PC-3 (cell line): ENCODE results near the gene MALL. TPM values are rescaled to one million over a fixed set of nuclear protein-coding genes. Genes with fewer than 3 reads are reported as not detected.

Experiments
- ATAC-seq: fragments of 200-7000 bp; cut with Tn5 transposase; 2 replicates; pipeline ENCODE4 v1.9.1; 2020; ENCODE audit warnings: mild to moderate bottlenecking, moderate library complexity
- BruUV-seq: library from RNA; stranded (reverse); fragments of 400-500 nt; replicated peaks from 2 replicates; lab custom pipeline; 2021; lab: Mats Ljungman, UMichigan
- CTCF ChIA-PET: fragments of 300-600 bp; sonication (Branson Sonifier 250); formaldehyde crosslinking; loops from one replicate; lab custom pipeline; 2022; ENCODE audit warnings: antibody characterized with exemption; lab: Charles Lee
- POLR2A ChIA-PET: fragments of 300-600 bp; sonication (Branson Sonifier 250); formaldehyde crosslinking; loops from one replicate; lab custom pipeline; 2022; ENCODE audit warnings: antibody characterized with exemption; ENCODE audit not compliant: unreplicated experiment; lab: Charles Lee
- DNase-seq: peaks from one replicate; pipeline ENCODE4 v3.0.0-alpha.2; 2015
- H2AFZ ChIP-seq: fragments of 300-600 bp; sonication (generic); 2 replicates; pipeline ENCODE4 v1.6.0; 2016; ENCODE audit warnings: antibody characterized with exemption, low read length
- H3F3A ChIP-seq: fragments of 300-600 bp; sonication (generic); one replicate; pipeline ENCODE4 v1.6.0; 2017; ENCODE audit warnings: antibody characterized with exemption, low read length, control low read depth, mild to moderate bottlenecking; ENCODE audit not compliant: unreplicated experiment
- H3K27ac ChIP-seq: fragments of 300-600 bp; sonication (generic); 2 replicates; pipeline ENCODE4 v1.5.1; 2016; ENCODE audit warnings: mild to moderate bottlenecking, low read length
- H3K27me3 ChIP-seq: fragments of 300-600 bp; sonication (generic); 2 replicates; pipeline ENCODE4 v1.6.1; 2016; ENCODE audit warnings: low read length, mixed read lengths
- H3K36me3 ChIP-seq: fragments of 300-600 bp; sonication (generic); 2 replicates; pipeline ENCODE4 v1.6.1; 2016; ENCODE audit warnings: low read depth, mixed run types, low read length, mixed read lengths
- H3K4me1 ChIP-seq: fragments of 300-600 bp; sonication (generic); 2 replicates; pipeline ENCODE4 v1.5.1; 2016; ENCODE audit warnings: low read length; ENCODE audit not compliant: insufficient read depth
- H3K4me2 ChIP-seq: fragments of 300-600 bp; sonication (generic); 2 replicates; pipeline ENCODE4 v1.6.0; 2016; ENCODE audit warnings: low read length
- H3K4me3 ChIP-seq: fragments of 300-600 bp; sonication (generic); 2 replicates; pipeline ENCODE4 v1.5.1; 2016; ENCODE audit warnings: mild to moderate bottlenecking, low read length, mixed read lengths
- H3K79me2 ChIP-seq: fragments of 300-600 bp; sonication (generic); 2 replicates; pipeline ENCODE4 v1.6.1; 2017; ENCODE audit warnings: low read length, mixed read lengths
- H3K9ac ChIP-seq: fragments of 300-600 bp; sonication (generic); 2 replicates; pipeline ENCODE4 v1.6.0; 2016; ENCODE audit warnings: mild to moderate bottlenecking, low read length
- H3K9me2 ChIP-seq: fragments of 300-600 bp; sonication (generic); replicated peaks from 2 replicates; pipeline ENCODE4 v1.6.1; 2016; ENCODE audit warnings: mixed run types, low read length, mixed read lengths
- H3K9me3 ChIP-seq: fragments of 300-600 bp; sonication (generic); 2 replicates; pipeline ENCODE4 v1.6.1; 2016; ENCODE audit warnings: low read length, mixed read lengths
- H4K20me1 ChIP-seq: fragments of 300-600 bp; sonication (generic); 2 replicates; pipeline ENCODE4 v1.6.1; 2016; ENCODE audit warnings: low read length, mixed read lengths
- CTCF ChIP-seq: fragments of 300-600 bp; sonication (generic); conservative IDR thresholded peaks from 2 replicates; pipeline ENCODE4 v1.5.1; 2017; ENCODE audit warnings: antibody characterized with exemption, low read depth, mild to moderate bottlenecking, low read length
- EZH2 ChIP-seq: fragments of 300-600 bp; sonication (generic); IDR thresholded peaks from one replicate; pipeline ENCODE4 v1.6.1; 2017; ENCODE audit warnings: antibody characterized with exemption, mild to moderate bottlenecking, low read length; ENCODE audit not compliant: unreplicated experiment
- EZH2phosphoT487 ChIP-seq: fragments of 300-600 bp; sonication (generic); IDR thresholded peaks from 2 replicates; pipeline ENCODE4 v1.6.1; 2018; ENCODE audit warnings: mild to moderate bottlenecking, antibody characterized with exemption, low read length, borderline replicate concordance
- intact Hi-C: fragments of 100-400 bp; cut with micrococcal nuclease; formaldehyde crosslinking; loops from 2 replicates; pipeline ENCODE4 v1.9.0; 2023
- total RNA-seq: library from RNA; depleted of rRNA; stranded (reverse); fragments of >200 nt; gene quantifications from 2 replicates; pipeline ENCODE4 v1.2.3, GENCODE V29; 2014

Gene MALL
- total RNA-seq, 1 experiment from 2014 or later: 123 TPM

GRCh38 chr2:110124939-110125691, 9.5 kb upstream of the MALL start:
- TF ChIP-seq EZH2 (no peak), EZH2phosphoT487 (no peak), CTCF (no peak)
- H3K4me2 ChIP-seq: no peak overlapping the region
- no peaks in the 10 kb centered on the region for H3K9me3 ChIP-seq
- H3K27me3 ChIP-seq: no peaks in the 10 kb centered on the region
- H2AFZ ChIP-seq: no peak overlapping the region
- H4K20me1 ChIP-seq: no peaks in the 10 kb centered on the region
- ChIA-PET POLR2A (no interaction called here), CTCF (interaction anchor here (1.1 kb wide), 1 partner anchor 9 kb away, joined by 3 read pairs; no protein-coding TSS in a partner anchor)
- H3K27ac ChIP-seq: no peak overlapping the region
- DNase-seq: no peak
- H3K4me3 ChIP-seq: no peak overlapping the region
- H3K9ac ChIP-seq: no peak overlapping the region
- H3K36me3 ChIP-seq: no peaks in the 10 kb centered on the region
- H3K4me1 ChIP-seq: no peaks in the 10 kb centered on the region; the same call in 1 of the 2 replicates
- no peaks in the 10 kb centered on the region for H3F3A ChIP-seq
- BruUV-seq: no TSS peak
- H3K9me2 ChIP-seq: no peaks in the 10 kb centered on the region
- ATAC-seq: no peak
- H3K79me2 ChIP-seq: no peaks in the 10 kb centered on the region
- intact Hi-C loops: no loop called here

- no peaks in the 10 kb centered on the region for H3K27me3 ChIP-seq
- ATAC-seq: no peak
- H3K9ac ChIP-seq: no peak overlapping the region
- no peaks in the 10 kb centered on the region for H3F3A ChIP-seq
- no peaks in the 10 kb centered on the region for H4K20me1 ChIP-seq
- no peak overlapping the region for H3K4me2 ChIP-seq
- CTCF ChIA-PET: interaction anchor here (1.1 kb wide), 1 partner anchor 8 kb away, joined by 3 read pairs; no protein-coding TSS in a partner anchor
- BruUV-seq: no TSS peak
- H3K36me3 ChIP-seq: no peaks in the 10 kb centered on the region
- POLR2A ChIA-PET: no interaction called here
- DNase-seq: no peak
- H3K79me2 ChIP-seq: no peaks in the 10 kb centered on the region
- TF ChIP-seq EZH2phosphoT487: no peak
- TF ChIP-seq CTCF: no peak
- TF ChIP-seq EZH2: no peak
- no peak overlapping the region for H3K27ac ChIP-seq
- no peak overlapping the region for H3K4me3 ChIP-seq
- no peaks in the 10 kb centered on the region for H3K9me2 ChIP-seq
- H3K9me3 ChIP-seq: no peaks in the 10 kb centered on the region
- intact Hi-C loops: no loop called here
- no peaks in the 10 kb centered on the region; the same call in 1 of the 2 replicates for H3K4me1 ChIP-seq
- no peak overlapping the region for H2AFZ ChIP-seq
Observed at GRCh38 chr2:110124038-110124825, 8.6 kb upstream of the MALL start.
